ENCODE results near the gene MB. TPM values are rescaled to one million over a fixed set of nuclear protein-coding genes. Genes with fewer than 3 reads are reported as not detected.

Gene MB
- total and polyA plus RNA-seq, 9 of the 15 experiments (the other 6 are each of a cell fraction or from before 2014, with no cell fraction given): not detected

GRCh38 chr22:35570686-35571194, 46.4 kb downstream of the MB start:
- Histone ChIP-seq H3K27me3 (ENCODE audit: control insufficient read depth in 2 of 2, insufficient read depth in 2 of 2, low read length in 2 of 2) (peaks cover 10 to 56% of the 10 kb centered on the region in 2 experiments; a peak in 4 of 5 replicates), H3K27ac (ENCODE audit: extremely low read depth, low read depth, low read length) (no peak overlapping the region), H3K4me3 (no peak overlapping the region), H2AFZ (ENCODE audit: low read depth, low read length) (no peak overlapping the region), H3K4me1 (replicated peaks in 1 of 2; ENCODE audit: control insufficient read depth in 2 of 2, insufficient read depth in 2 of 2, low read length in 2 of 2) (no peaks in the 10 kb centered on the region; a peak in 1 of 5 replicates), H4K20me1 (replicated peaks; ENCODE audit: control insufficient read depth, insufficient read depth, low read length) (no peaks in the 10 kb centered on the region), H3K9me3 (replicated peaks; ENCODE audit: control insufficient read depth, insufficient read depth, low read depth, low read length) (no peaks in the 10 kb centered on the region), H3K4me2 (ENCODE audit: insufficient read depth, low read length) (no peak overlapping the region), H3K36me3 (ENCODE audit: control insufficient read depth, insufficient read depth, low read length) (no peaks in the 10 kb centered on the region), H3K9me1 (ENCODE audit: control insufficient read depth, insufficient read depth, low read length) (no peaks in the 10 kb centered on the region), H3K79me2 (ENCODE audit: control insufficient read depth, insufficient read depth, low read length) (no peaks in the 10 kb centered on the region), H3K9ac (ENCODE audit: insufficient read depth in 1 of 2, low read depth in 2 of 2, low read length in 2 of 2) (no peak overlapping the region)
- no peak for ATAC-seq
- no peak for DNase-seq (ENCODE audit: extremely low read depth in 1 of 4, low spot score in 3 of 4)
- CTCF ChIA-PET (ENCODE audit: low intra/inter-chr PET ratio): no interaction called here
- no peak for TF ChIP-seq ZNF778 (CRISPR knock-in tag; IDR thresholded peaks at IDR 0.05)
- no peak for TF ChIP-seq TBL1XR1 (IDR thresholded peaks at IDR 0.05; ENCODE audit: low read length in 2 of 2)
- no peak for TF ChIP-seq MITF (IDR thresholded peaks at IDR 0.05)
- TF ChIP-seq ZNF354B (CRISPR knock-in tag; IDR thresholded peaks at IDR 0.05): no peak
- no peak for TF ChIP-seq MED1 (CRISPR knock-in tag; IDR thresholded peaks at IDR 0.05; ENCODE audit: borderline replicate concordance)
- no peak for TF ChIP-seq ZNF507 (tag; conservative IDR thresholded peaks at IDR 0.05)
- TF ChIP-seq ZNF75A (CRISPR knock-in tag; IDR thresholded peaks at IDR 0.05): no peak
- no peak for TF ChIP-seq HDAC8 (tag; IDR thresholded peaks at IDR 0.05)
- WGBS (ENCODE audit: insufficient coverage, low coverage, missing lambda C conversion rate): 7% methylated on average over 13 of the region's 14 CpGs
- intact Hi-C loops (cut with micrococcal nuclease): no loop called here
- POLR2A ChIA-PET: no interaction called here
- BruUV-seq (replicated peaks): no TSS peak
- in situ Hi-C loops (cut with MboI): no loop called here
- FAIRE-seq: no peak
